SJSA1 (cell line): Measurements from ENCODE around the gene SOAT1. TPM values are rescaled to one million over a fixed set of nuclear protein-coding genes. Genes with fewer than 3 reads are reported as not detected.
"Not testable (repeated sequence)": the region's sequence is repeated elsewhere in the genome, so short reads cannot be mapped to it uniquely, and the experiment has no call there.

Experiments
- DNase-seq, 2 experiments: peaks; one replicate each; pipeline ENCODE4 v3.0.0-alpha.2; 2015 to 2020; ENCODE audit warnings: low spot score in 2 of 2, low read depth in 1 of 2
- H3K27ac ChIP-seq: fragments of 250-450 bp; sonication (Bioruptor Pico); 2 replicates; pipeline ENCODE4 v1.5.1; 2020; ENCODE audit warnings: mild to moderate bottlenecking, moderate library complexity
- H3K27me3 ChIP-seq: fragments of 250-450 bp; sonication (Bioruptor Pico); replicated peaks from 2 replicates; pipeline ENCODE4 v1.5.1; 2020; ENCODE audit warnings: mild to moderate bottlenecking, moderate library complexity
- H3K36me3 ChIP-seq: fragments of 250-450 bp; sonication (Bioruptor Pico); 2 replicates; pipeline ENCODE4 v1.5.1; 2020; ENCODE audit warnings: mild to moderate bottlenecking
- H3K4me1 ChIP-seq: fragments of 250-450 bp; sonication (Bioruptor Pico); replicated peaks from 2 replicates; pipeline ENCODE4 v1.6.1; 2021; ENCODE audit warnings: mild to moderate bottlenecking
- H3K4me3 ChIP-seq: fragments of 250-450 bp; sonication (Bioruptor Pico); 2 replicates; pipeline ENCODE4 v1.5.1; 2020; ENCODE audit warnings: mild to moderate bottlenecking
- H3K9me3 ChIP-seq: fragments of 250-450 bp; sonication (Bioruptor Pico); replicated peaks from 2 replicates; pipeline ENCODE4 v1.5.1; 2020; ENCODE audit warnings: mild to moderate bottlenecking
- total RNA-seq: library from RNA; depleted of rRNA; stranded (reverse); fragments of >200 nt; shearing (Covaris generic); gene quantifications from 2 replicates; pipeline ENCODE4 v1.2.3, GENCODE V29; 2014

The SOAT1 gene
- total RNA-seq, 1 experiment from 2014 or later, result 25.9 TPM

DNA sequence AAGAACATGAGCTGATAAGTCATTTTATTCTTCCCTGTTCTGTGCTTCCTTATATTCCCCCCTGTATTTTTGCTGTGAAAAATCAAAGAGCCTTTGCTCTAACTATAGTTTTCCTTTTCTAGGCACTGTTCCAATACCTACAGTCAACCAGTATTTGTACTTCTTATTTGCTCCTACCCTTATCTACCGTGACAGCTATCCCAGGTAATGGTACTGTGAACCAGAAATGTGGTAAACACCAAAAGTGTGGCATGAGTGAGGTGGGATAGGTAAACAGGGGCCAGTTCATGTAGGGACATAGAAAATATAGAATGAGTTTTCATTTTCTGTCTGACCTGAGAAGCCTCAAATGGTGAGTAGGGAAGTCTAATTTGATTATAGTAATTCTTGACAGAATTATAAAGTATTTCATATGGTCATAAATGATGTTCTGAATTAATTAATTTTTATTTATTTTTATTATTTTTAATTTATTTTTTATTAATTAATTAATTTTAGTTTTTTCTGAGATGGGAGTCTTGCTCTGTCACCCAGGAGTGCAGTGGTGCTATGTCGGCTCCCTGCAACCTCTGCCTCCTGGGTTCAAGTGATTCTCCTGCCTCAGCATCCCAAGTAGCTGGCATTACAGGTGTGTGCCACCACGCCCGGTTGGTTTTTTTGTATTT, 49.3 kb downstream of the SOAT1 start:
- Histone ChIP-seq H3K4me3 (no peak overlapping the region), H3K4me1 (no peaks in the 10 kb centered on the region), H3K36me3 (peaks cover 65% of the 10 kb centered on the region), H3K27me3 (no peaks in the 10 kb centered on the region), H3K9me3 (no peaks in the 10 kb centered on the region), H3K27ac (no peak overlapping the region)
- no peak for DNase-seq

DNA sequence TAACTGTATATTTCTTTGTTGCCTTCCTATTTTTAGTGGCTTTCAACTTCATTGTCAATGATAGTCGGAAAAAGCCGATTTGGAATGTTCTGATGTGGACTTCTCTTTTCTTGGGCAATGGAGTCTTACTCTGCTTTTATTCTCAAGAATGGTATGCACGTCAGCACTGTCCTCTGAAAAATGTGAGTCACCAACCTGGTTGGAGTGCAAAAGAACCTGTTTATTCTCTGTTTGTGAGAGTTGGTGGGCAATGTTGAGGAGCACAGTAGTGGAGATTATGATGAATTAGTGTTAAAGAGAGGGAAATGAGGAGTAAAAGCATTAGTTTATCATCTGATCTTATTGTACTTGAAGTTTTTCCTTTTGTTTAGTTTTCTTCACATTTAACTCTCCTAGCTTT, 57.7 kb downstream of the SOAT1 start:
- no peaks in the 10 kb centered on the region for H3K4me1 ChIP-seq
- H3K27me3 ChIP-seq, result no peaks in the 10 kb centered on the region
- no peak for DNase-seq
- peaks cover 58% of the 10 kb centered on the region for H3K36me3 ChIP-seq
- no peak overlapping the region for H3K27ac ChIP-seq
- H3K9me3 ChIP-seq, result no peaks in the 10 kb centered on the region
- no peak overlapping the region for H3K4me3 ChIP-seq

DNA sequence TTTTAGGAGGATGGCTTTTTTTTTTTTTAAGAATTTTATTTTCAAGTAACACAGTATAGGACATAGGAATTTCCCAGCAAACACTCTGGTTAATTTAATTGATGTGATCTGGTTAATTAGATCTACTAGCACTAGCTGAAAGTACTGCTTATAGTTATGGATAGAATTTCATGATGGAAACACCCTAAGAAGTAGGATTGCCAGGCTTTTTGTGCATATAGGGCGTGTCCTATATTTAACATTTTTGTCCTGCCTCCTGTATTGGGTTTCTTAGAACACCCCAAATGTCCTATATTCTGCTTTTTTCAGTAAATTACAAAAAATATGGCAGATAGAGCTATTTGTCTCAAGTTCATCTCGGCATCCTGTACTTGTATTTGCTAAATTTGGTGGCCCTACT, 58.6 kb downstream of the SOAT1 start:
- DNase-seq, result no peak
- no peaks in the 10 kb centered on the region for H3K9me3 ChIP-seq
- no peak overlapping the region for H3K27ac ChIP-seq
- no peak overlapping the region for H3K4me3 ChIP-seq
- H3K27me3 ChIP-seq, result no peaks in the 10 kb centered on the region
- H3K36me3 ChIP-seq, result peaks cover 52% of the 10 kb centered on the region
- no peaks in the 10 kb centered on the region for H3K4me1 ChIP-seq

DNA sequence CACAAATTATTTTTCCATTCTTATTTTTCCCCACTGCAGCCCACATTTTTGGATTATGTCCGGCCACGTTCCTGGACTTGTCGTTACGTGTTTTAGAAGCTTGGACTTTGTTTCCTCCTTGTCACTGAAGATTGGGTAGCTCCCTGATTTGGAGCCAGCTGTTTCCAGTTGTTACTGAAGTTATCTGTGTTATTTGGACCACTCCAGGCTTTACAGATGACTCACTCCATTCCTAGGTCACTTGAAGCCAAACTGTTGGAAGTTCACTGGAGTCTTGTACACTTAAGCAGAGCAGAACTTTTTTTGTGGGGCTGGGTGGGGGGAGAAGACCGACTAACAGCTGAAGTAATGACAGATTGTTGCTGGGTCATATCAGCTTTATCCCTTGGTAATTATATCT, 59.9 kb downstream of the SOAT1 start:
- H3K9me3 ChIP-seq, result no peaks in the 10 kb centered on the region
- no peak overlapping the region for H3K4me3 ChIP-seq
- no peak overlapping the region for H3K27ac ChIP-seq

DNA sequence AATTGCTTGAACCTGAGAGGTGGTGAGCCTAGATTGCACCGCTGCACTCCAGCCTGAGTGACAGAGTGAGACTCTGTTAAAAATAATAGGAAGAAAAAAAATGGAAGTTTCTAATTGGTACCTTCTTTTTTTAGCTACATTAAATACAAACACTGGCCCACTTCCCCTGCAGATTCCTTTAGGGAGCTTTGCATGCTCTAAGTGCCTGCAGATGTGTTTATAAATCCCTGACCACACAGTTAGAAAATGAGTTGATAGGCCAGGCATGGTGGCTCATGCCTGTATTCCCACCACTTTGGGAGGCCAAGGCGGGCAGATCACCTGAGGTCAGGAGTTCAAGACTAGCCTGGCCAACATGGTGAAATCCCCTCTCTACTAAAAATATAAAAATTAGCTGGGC, 68.0 kb downstream of the SOAT1 start:
- H3K36me3 ChIP-seq, H3K4me3 ChIP-seq, H3K27ac ChIP-seq, H3K4me1 ChIP-seq, H3K27me3 ChIP-seq, H3K9me3 ChIP-seq, DNase-seq: not testable (repeated sequence)

More for the DNA sequence above, 59.9 kb downstream of the SOAT1 start:
- Histone ChIP-seq H3K36me3 (peaks cover 40% of the 10 kb centered on the region), H3K4me1 (no peaks in the 10 kb centered on the region), H3K27me3 (no peaks in the 10 kb centered on the region)
- DNase-seq, result no peak

DNA sequence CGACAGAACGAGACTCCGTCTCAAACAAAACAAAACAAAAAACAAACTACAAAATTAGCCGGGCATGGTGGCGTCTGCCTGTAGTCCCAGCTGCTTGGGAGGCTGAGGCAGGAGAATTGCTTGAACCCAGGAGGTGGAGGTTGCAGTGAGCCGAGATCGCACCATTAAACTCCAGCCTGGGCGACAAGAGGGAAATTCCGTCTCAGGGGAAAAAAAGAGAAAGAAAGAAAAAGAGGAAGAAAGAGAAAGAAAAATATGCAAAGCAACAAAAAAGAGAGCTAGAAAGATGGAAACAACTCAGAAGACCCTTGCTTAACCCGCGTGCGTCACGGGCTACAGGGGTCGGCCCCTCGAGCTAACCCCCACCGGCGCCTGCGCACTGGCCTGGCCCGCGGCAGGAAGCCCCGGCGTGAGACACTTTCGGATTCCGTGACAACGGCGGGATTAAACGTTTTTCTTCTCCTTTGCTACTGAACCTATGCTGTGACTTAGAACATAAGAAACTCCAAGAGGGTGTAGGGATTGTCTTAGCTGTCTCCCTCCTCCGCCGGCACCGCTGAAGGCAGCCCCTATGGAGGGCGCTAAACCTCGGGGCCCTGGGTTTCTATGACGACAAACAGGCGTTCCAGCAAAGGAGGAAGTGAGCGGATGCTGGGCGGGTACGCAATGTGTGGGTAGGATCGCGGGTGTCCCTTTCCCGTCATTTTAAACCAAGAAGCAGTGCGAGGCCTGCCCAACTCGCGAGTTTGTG, 71.9 kb downstream of the SOAT1 start, which contains the start of gene AXDND1:
Gene AXDND1, plus strand, starts transcription at position 630 of the 751 bp plus-strand sequence. CDS start 539 bp downstream, outside the sequence.
- Histone ChIP-seq H3K36me3 (no peaks in the 10 kb centered on the region), H3K4me3 (peak within 1 kb of the TSS; percentile 53), H3K27me3 (no peaks in the 10 kb centered on the region), H3K27ac (peak within 1 kb of the TSS; percentile 93), H3K9me3 (no peaks in the 10 kb centered on the region), H3K4me1 (no peaks in the 10 kb centered on the region; the same call in 1 of the 2 replicates)
- peak; percentile 88 to 91 for DNase-seq

DNA sequence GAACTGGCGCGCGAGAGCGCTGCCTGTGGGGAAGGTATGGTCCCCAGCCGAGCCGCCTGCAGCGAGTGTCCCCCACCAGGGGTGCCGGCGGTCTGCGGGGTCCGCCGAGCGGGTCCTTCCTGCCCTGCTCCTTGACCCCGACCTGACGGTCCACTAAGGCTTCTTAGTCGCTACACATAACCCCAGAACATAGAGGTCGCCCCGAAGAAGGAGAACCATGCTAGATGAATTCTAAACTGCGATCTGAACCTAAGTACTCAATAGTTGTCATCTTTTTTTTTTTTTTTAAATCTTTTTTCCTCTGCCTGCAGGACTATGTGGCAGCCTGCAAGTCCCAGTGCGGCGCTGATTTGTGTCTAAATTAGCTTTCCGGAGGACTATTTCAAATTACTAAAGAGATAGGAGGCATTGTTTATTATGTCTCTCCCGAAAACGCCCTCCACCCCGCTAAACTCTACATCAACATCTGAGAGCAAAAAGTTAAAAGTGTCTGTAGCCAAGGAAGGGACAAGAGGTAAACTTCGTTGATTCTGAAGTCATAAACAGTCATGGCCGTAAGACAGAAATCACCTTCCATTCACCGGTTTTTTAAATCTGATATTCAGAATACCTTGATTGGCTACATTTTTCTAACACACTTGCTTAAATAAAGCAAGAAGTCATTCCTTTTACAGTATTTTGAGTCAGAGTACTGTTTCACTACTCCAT, 72.7 kb downstream of the SOAT1 start:
- Histone ChIP-seq H3K36me3 (no peaks in the 10 kb centered on the region), H3K4me3 (peak overlapping the region; percentile 53), H3K27me3 (no peaks in the 10 kb centered on the region), H3K4me1 (no peaks in the 10 kb centered on the region; the same call in 1 of the 2 replicates), H3K27ac (peak overlapping the region; percentile 93), H3K9me3 (no peaks in the 10 kb centered on the region)
- no peak for DNase-seq

DNA sequence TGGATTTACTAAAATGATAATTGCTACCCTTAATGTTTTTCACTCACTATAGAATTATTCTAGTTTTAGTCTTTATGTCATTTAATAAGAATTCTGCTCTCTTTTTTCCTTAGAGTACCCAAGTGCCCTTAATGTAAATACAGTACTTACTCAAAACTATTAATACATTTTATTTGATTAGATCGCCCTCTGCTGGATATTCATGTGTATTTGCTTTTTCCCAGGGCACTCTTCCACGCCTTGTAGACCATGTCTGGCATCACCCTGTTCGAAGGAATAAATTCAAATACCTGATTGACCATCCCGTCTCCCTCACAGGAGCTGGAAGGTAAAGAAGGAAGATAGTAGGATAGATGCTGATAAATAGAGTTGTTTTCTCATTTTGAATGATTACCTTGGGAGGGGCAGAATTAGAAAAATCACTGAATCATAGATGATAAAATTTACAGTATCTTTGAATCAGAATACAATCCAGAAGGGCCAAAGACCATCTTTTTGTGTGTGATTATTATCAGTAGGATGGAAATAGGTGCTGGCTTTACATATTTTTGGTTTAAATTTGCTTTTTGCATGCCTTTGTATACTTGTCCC, 76.2 kb downstream of the SOAT1 start:
- Histone ChIP-seq H3K9me3 (no peaks in the 10 kb centered on the region), H3K4me1 (no peaks in the 10 kb centered on the region; the same call in 1 of the 2 replicates)
- DNase-seq, result peak in 1 of 2 experiments; percentile 62

DNA sequence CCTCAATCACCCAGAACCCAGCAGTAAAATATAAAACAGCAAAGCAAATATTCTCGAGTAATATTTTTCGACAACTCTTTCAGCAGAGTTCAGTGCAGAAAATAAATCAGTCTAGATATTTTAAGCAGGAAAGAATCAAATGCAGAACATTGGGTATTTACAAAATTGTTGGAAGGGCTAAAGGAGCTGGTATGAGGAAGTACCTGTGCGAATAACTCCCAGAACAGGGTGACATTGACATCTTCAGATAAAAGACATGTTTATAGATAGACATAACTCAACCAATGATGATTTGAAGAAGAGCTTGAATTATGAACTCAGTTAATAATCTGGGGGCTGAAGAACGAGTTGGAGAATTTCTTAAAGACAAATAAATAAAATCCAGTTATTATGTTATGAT, 78.6 kb downstream of the SOAT1 start:
- no peak overlapping the region for H3K4me3 ChIP-seq
- H3K27ac ChIP-seq, result no peak overlapping the region
- no peaks in the 10 kb centered on the region for H3K9me3 ChIP-seq
- H3K36me3 ChIP-seq, result no peaks in the 10 kb centered on the region
- DNase-seq, result no peak
- no peaks in the 10 kb centered on the region; the same call in 1 of the 2 replicates for H3K27me3 ChIP-seq
- no peaks in the 10 kb centered on the region for H3K4me1 ChIP-seq

More for the DNA sequence above, 76.2 kb downstream of the SOAT1 start:
- Histone ChIP-seq H3K36me3 (no peaks in the 10 kb centered on the region), H3K27ac (no peak overlapping the region), H3K4me3 (no peak overlapping the region), H3K27me3 (no peaks in the 10 kb centered on the region; the same call in 1 of the 2 replicates)

DNA sequence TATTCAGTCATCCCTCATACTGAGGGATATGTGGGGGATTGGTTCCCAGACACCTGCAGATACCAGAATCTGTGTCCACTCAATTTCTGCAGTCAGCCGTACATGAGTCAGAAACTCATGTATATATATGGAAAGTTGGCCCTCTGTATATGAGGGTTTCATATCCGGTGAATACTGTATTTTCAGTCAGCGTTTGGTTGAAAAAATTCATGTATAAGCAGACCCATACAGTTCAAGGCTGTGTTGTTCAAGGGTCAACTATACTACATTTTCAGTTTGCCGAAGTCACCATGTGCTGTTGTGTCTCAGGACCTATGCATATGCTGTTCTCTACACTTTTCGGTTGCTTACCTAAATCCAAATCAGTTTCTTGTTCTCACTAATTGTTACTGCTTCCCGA, 82.6 kb downstream of the SOAT1 start:
- no peaks in the 10 kb centered on the region for H3K36me3 ChIP-seq
- no peaks in the 10 kb centered on the region for H3K4me1 ChIP-seq
- H3K9me3 ChIP-seq, result no peaks in the 10 kb centered on the region
- H3K27ac ChIP-seq, result no peak overlapping the region
- no peak for DNase-seq
- no peaks in the 10 kb centered on the region; the same call in 1 of the 2 replicates for H3K27me3 ChIP-seq
- H3K4me3 ChIP-seq, result no peak overlapping the region

DNA sequence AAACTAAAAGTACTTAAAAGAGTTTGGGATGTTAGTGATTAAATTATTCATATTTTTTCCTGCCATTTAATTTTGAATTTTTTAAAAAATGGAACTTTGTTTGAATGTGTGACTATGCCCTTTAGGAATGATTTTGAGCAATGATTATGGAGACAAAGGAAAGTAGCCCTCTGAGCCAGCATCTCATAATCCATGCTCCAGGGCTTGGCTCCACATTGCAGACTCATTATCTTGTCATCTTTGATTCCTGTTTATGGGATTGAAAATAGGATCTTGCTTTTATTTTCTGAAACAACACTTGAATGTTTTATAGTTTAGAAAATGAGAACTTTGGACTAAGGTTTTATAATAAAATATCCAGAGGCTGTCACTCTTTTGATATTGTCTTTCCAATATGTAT, 86.7 kb downstream of the SOAT1 start:
- no peak overlapping the region for H3K27ac ChIP-seq
- H3K27me3 ChIP-seq, result no peaks in the 10 kb centered on the region
- no peak for DNase-seq
- no peaks in the 10 kb centered on the region for H3K4me1 ChIP-seq
- H3K4me3 ChIP-seq, result no peak overlapping the region
- no peaks in the 10 kb centered on the region for H3K36me3 ChIP-seq
- no peaks in the 10 kb centered on the region for H3K9me3 ChIP-seq

DNA sequence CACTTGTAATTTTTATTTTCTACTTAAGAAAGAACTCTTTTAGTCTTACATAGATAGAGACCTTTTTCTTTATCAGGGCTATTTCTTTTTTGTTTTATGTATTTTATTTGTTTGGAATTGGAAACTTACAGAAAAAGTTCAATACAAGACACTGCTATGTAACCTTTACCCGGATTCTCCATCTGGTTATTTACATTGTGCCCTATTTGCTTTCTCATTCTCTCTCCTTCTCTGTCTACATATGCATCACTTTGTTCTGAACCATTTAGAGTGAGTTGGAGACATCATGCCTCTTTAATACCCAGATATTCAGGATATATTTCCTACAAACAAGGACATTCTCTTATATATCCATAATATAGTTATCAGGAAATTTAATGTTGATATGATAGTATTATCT, 90.4 kb downstream of the SOAT1 start:
- Histone ChIP-seq H3K9me3 (no peaks in the 10 kb centered on the region), H3K27ac (no peak overlapping the region), H3K4me1 (no peaks in the 10 kb centered on the region), H3K27me3 (no peaks in the 10 kb centered on the region), H3K4me3 (no peak overlapping the region), H3K36me3 (no peaks in the 10 kb centered on the region)
- DNase-seq, result no peak

DNA sequence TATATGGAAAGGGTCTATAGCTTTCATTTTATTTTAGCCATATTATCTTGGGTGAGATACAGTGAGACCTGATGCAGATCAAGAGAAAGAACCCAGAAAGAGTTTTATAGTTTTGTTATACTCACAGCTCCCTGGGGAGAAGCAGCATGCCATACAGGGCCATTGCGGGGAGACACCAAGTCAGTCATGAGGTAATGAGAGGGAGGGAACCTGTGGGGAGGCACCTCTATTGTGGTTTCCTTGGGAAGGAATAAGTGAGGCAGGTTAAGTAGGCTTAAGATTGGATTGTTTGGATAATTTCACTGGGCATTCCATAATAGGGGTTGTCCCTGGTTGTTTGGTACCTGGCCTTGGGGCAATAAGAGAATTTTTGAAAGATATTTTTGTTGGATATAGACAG, 91.9 kb downstream of the SOAT1 start:
- Histone ChIP-seq H3K27me3 (no peaks in the 10 kb centered on the region), H3K27ac (no peak overlapping the region), H3K4me3 (no peak overlapping the region), H3K36me3 (no peaks in the 10 kb centered on the region), H3K4me1 (no peaks in the 10 kb centered on the region), H3K9me3 (no peaks in the 10 kb centered on the region)
- no peak for DNase-seq
